Uterus (tissue), 2 donors: Measurements from ENCODE around the gene KBTBD12.

ENCODE experiments used
- POLR2A ChIP-seq, 2 donors: fragments of 450-650 bp; IDR thresholded peaks; one replicate each; pipeline ENCODE4 v1.6.1; 2016; ENCODE audit warnings: antibody characterized with exemption in 2 of 2, mild to moderate bottlenecking in 1 of 2, moderate library complexity in 1 of 2
- TF ChIP-seq, protein P1 (sequence below), 4 experiments: fragments of 200-600 bp in 2 of 4; fragments of 450-650 bp in 2 of 4; sonication (generic) in 2 of 4; IDR thresholded peaks; one replicate each; pipeline ENCODE4 v1.5.1; 2016 to 2019; ENCODE audit warnings: antibody characterized with exemption in 4 of 4, mild to moderate bottlenecking in 2 of 4, moderate library complexity in 1 of 4

DNA sequence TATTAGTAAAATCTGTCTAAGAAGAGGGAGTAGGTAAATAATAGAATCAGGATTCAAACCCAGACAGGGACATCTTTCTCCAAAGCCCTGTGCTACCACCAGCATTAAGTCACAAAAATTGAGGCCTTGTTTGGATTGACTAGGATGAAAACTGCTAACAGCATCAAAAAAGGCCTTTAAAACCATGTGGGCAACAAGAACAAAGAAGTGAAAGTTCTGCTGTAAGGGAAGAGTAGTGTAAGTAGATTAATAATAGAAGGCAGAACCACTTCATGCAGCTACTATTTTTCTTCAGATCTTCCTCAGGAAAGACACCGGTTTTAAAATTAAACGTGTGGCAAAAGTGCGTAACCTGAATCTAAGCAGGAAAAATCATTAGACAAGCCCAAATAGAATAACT is 15.3 kb upstream of the KBTBD12 start:
- TF ChIP-seq, protein P1, sequence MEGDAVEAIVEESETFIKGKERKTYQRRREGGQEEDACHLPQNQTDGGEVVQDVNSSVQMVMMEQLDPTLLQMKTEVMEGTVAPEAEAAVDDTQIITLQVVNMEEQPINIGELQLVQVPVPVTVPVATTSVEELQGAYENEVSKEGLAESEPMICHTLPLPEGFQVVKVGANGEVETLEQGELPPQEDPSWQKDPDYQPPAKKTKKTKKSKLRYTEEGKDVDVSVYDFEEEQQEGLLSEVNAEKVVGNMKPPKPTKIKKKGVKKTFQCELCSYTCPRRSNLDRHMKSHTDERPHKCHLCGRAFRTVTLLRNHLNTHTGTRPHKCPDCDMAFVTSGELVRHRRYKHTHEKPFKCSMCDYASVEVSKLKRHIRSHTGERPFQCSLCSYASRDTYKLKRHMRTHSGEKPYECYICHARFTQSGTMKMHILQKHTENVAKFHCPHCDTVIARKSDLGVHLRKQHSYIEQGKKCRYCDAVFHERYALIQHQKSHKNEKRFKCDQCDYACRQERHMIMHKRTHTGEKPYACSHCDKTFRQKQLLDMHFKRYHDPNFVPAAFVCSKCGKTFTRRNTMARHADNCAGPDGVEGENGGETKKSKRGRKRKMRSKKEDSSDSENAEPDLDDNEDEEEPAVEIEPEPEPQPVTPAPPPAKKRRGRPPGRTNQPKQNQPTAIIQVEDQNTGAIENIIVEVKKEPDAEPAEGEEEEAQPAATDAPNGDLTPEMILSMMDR (IDR thresholded peaks at IDR 0.05) = no peak
- no peak for TF ChIP-seq POLR2A (IDR thresholded peaks at IDR 0.05)
